ENCODE results near the gene MORN3. TPM values are rescaled to one million over a fixed set of nuclear protein-coding genes. Genes with fewer than 3 reads are reported as not detected.

MORN3 gene
- total and polyA plus RNA-seq, 10 of the 15 experiments (the other 5 are each of a cell fraction or from before 2014, with no cell fraction given), result 0.08 to 0.34 (median 0.17) TPM

DNA sequence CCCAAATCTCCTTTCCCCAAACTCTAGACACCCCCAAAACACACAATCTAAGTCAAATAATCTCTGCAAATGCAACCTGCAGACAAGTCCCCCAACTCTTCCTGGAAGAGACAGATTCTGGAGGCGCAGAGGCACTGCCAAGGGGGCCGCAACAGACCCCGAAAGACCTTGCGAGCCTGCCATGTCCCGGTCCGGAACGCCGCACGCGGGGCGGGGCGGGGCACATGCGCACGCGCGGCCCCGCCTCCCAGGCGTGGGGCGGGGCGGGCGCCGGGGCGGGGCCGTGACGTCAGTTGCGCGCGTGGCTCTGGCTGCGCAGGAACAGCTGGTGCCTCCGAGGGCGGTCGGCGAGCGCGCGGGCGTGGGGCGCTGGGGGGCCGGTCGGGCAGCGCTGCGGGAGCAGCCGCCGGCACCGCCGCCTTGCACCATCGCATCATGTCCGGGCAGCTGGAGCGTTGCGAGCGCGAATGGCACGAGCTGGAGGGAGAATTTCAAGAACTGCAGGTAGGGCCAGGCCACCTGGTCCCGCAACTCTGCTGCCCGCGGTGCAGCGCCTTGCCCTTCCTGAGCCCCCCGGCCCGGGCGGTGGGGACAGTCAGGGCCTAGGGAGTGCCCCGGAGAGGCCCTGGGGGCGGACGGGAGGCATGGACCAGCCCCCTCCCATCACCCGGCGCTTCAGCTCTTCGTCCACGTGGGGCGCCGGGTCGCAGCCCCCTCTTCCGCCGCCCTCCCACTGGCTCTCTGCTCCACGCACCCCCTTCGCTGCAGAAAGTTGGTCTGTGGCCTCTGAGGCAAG, 43.2 kb upstream of the MORN3 start, which contains the start of gene TMEM120B (continued):
- TF ChIP-seq TCF3 (IDR thresholded peaks at IDR 0.05; ENCODE audit: borderline replicate concordance, insufficient read depth, low read depth, low read length), result peak; percentile 88
- peak; percentile 81; the same call in 1 of the 2 replicates for TF ChIP-seq LARP7 (IDR thresholded peaks at IDR 0.05)
- no peak for TF ChIP-seq RBBP5 (conservative IDR thresholded peaks at IDR 0.05)
- 0 out of 2 replicates have a peak, but pooled peaks have one; percentile 32 for TF ChIP-seq ZNF207 (IDR thresholded peaks at IDR 0.05; ENCODE audit: borderline replicate concordance)
- no peak for TF ChIP-seq NFYB (IDR thresholded peaks at IDR 0.05; ENCODE audit: insufficient read depth, low read depth, low read length)
- TF ChIP-seq, protein P1, sequence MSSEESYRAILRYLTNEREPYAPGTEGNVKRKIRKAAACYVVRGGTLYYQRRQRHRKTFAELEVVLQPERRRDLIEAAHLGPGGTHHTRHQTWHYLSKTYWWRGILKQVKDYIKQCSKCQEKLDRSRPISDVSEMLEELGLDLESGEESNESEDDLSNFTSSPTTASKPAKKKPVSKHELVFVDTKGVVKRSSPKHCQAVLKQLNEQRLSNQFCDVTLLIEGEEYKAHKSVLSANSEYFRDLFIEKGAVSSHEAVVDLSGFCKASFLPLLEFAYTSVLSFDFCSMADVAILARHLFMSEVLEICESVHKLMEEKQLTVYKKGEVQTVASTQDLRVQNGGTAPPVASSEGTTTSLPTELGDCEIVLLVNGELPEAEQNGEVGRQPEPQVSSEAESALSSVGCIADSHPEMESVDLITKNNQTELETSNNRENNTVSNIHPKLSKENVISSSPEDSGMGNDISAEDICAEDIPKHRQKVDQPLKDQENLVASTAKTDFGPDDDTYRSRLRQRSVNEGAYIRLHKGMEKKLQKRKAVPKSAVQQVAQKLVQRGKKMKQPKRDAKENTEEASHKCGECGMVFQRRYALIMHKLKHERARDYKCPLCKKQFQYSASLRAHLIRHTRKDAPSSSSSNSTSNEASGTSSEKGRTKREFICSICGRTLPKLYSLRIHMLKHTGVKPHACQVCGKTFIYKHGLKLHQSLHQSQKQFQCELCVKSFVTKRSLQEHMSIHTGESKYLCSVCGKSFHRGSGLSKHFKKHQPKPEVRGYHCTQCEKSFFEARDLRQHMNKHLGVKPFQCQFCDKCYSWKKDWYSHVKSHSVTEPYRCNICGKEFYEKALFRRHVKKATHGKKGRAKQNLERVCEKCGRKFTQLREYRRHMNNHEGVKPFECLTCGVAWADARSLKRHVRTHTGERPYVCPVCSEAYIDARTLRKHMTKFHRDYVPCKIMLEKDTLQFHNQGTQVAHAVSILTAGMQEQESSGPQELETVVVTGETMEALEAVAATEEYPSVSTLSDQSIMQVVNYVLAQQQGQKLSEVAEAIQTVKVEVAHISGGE (CRISPR knock-in tag; IDR thresholded peaks at IDR 0.05), result no peak
- no peak for TF ChIP-seq ZSCAN29 (IDR thresholded peaks at IDR 0.05)
- TF ChIP-seq GABPA (IDR thresholded peaks at IDR 0.05; ENCODE audit: low read depth), result no peak
- no peak for TF ChIP-seq TBL1XR1 (IDR thresholded peaks at IDR 0.05; ENCODE audit: low read depth, low read length)
- no peak for TF ChIP-seq ATF7 (IDR thresholded peaks at IDR 0.05; ENCODE audit: low read depth)
- TF ChIP-seq DPF2 (IDR thresholded peaks at IDR 0.05), result peak; percentile 82
- TF ChIP-seq CBX3 (IDR thresholded peaks at IDR 0.05; ENCODE audit: borderline replicate concordance, low read depth), result no peak
- peak; percentile 88 for TF ChIP-seq POLR2A (IDR thresholded peaks at IDR 0.05; ENCODE audit: low read depth, low read length)
- peak; percentile 45; the same call in 1 of the 2 replicates for TF ChIP-seq CBFB (IDR thresholded peaks at IDR 0.05; ENCODE audit: low read depth)
- peak; percentile 79; the same call in 1 of the 2 replicates for TF ChIP-seq BACH1 (IDR thresholded peaks at IDR 0.05; ENCODE audit: borderline replicate concordance)
- peak; percentile 62; the same call in 1 of the 2 replicates for TF ChIP-seq POLR2AphosphoS5 (IDR thresholded peaks at IDR 0.05; ENCODE audit: low read length)
- no peak for TF ChIP-seq RCOR1 (conservative IDR thresholded peaks at IDR 0.05; ENCODE audit: low read depth, low read length)
- peak; percentile 8 for TF ChIP-seq SP1 (IDR thresholded peaks at IDR 0.05; ENCODE audit: low read depth, low read length)
- TF ChIP-seq FOXK2 (IDR thresholded peaks at IDR 0.05), result no peak
- no peak for TF ChIP-seq JUNB (IDR thresholded peaks at IDR 0.05)
- TF ChIP-seq MYB (IDR thresholded peaks at IDR 0.05; ENCODE audit: borderline replicate concordance, low read depth, low read length), result no peak
- TF ChIP-seq YBX1 (IDR thresholded peaks at IDR 0.05), result no peak
- TF ChIP-seq ZNF24 (IDR thresholded peaks at IDR 0.05), result 0 out of 2 replicates have a peak, but pooled peaks have one; percentile 30
- TF ChIP-seq, protein P2, sequence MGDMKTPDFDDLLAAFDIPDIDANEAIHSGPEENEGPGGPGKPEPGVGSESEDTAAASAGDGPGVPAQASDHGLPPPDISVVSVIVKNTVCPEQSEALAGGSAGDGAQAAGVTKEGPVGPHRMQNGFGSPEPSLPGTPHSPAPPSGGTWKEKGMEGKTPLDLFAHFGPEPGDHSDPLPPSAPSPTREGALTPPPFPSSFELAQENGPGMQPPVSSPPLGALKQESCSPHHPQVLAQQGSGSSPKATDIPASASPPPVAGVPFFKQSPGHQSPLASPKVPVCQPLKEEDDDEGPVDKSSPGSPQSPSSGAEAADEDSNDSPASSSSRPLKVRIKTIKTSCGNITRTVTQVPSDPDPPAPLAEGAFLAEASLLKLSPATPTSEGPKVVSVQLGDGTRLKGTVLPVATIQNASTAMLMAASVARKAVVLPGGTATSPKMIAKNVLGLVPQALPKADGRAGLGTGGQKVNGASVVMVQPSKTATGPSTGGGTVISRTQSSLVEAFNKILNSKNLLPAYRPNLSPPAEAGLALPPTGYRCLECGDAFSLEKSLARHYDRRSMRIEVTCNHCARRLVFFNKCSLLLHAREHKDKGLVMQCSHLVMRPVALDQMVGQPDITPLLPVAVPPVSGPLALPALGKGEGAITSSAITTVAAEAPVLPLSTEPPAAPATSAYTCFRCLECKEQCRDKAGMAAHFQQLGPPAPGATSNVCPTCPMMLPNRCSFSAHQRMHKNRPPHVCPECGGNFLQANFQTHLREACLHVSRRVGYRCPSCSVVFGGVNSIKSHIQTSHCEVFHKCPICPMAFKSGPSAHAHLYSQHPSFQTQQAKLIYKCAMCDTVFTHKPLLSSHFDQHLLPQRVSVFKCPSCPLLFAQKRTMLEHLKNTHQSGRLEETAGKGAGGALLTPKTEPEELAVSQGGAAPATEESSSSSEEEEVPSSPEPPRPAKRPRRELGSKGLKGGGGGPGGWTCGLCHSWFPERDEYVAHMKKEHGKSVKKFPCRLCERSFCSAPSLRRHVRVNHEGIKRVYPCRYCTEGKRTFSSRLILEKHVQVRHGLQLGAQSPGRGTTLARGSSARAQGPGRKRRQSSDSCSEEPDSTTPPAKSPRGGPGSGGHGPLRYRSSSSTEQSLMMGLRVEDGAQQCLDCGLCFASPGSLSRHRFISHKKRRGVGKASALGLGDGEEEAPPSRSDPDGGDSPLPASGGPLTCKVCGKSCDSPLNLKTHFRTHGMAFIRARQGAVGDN (IDR thresholded peaks at IDR 0.05), result peak; percentile 58; the same call in 1 of the 2 replicates
- TF ChIP-seq ZBED1 (IDR thresholded peaks at IDR 0.05; ENCODE audit: borderline replicate concordance), result no peak
- TF ChIP-seq CHD1 (IDR thresholded peaks at IDR 0.05; ENCODE audit: low read depth, low read length), result no peak
- no peak for TF ChIP-seq HDAC2 (IDR thresholded peaks at IDR 0.05)
- TF ChIP-seq KAT2A (conservative IDR thresholded peaks at IDR 0.05; ENCODE audit: control insufficient read depth, low read depth, low read length), result no peak
